Naive B cell (primary cell): Measurements from ENCODE around the gene RAP1GAP. TPM values are rescaled to one million over a fixed set of nuclear protein-coding genes. Genes with fewer than 3 reads are reported as not detected.
"Not testable (repeated sequence)": the region's sequence is repeated elsewhere in the genome, so short reads cannot be mapped to it uniquely, and the experiment has no call there.

Experiments
- ATAC-seq, 2 donors: fragments of 150-1000 bp; cut with Tn5 transposase; 2 replicates each; pipeline ENCODE4 v1.10.0; 2021; ENCODE audit warnings: low read depth in 2 of 2, mild to moderate bottlenecking in 2 of 2, moderate library complexity in 2 of 2
- DNase-seq: peaks from one replicate; pipeline ENCODE4 v3.0.0; 2022
- H3K27ac Mint-ChIP-seq, 6 donors: one replicate each; pipeline ENCODE4 v1.8.0; 2020 to 2022; ENCODE audit warnings: mild to moderate bottlenecking in 6 of 6, mixed read lengths in 6 of 6, moderate library complexity in 5 of 6, inconsistent platforms in 2 of 6
- H3K27me3 Mint-ChIP-seq, 3 donors: one replicate each; pipeline ENCODE4 v1.8.0; 2021 to 2022; ENCODE audit warnings: mixed read lengths in 3 of 3, mild to moderate bottlenecking in 1 of 3
- H3K36me3 Mint-ChIP-seq, 2 donors: one replicate each; pipeline ENCODE4 v1.8.0; 2020 to 2022; ENCODE audit warnings: mixed read lengths in 2 of 2, inconsistent platforms in 1 of 2, mild to moderate bottlenecking in 1 of 2
- H3K4me1 Mint-ChIP-seq, 3 donors: one replicate each; pipeline ENCODE4 v1.8.0; 2020 to 2022; ENCODE audit warnings: mixed read lengths in 3 of 3, inconsistent platforms in 1 of 3, mild to moderate bottlenecking in 1 of 3, moderate library complexity in 1 of 3
- H3K4me3 Mint-ChIP-seq, 8 donors: one replicate each; pipeline ENCODE4 v1.8.0; 2020 to 2022; ENCODE audit warnings: mild to moderate bottlenecking in 8 of 8, mixed read lengths in 8 of 8, moderate library complexity in 8 of 8, inconsistent platforms in 2 of 8
- H3K9me3 Mint-ChIP-seq, 7 donors: one replicate each; pipeline ENCODE4 v1.8.0; 2020 to 2022; ENCODE audit warnings: mixed read lengths in 7 of 7, mild to moderate bottlenecking in 5 of 7, inconsistent platforms in 2 of 7, moderate library complexity in 1 of 7
- polyA plus RNA-seq, 6 donors: library from polyadenylated mRNA; unstranded; fragments of 300-500 nt; fragmentation: Illumina TruSeq; gene quantifications; one replicate each; pipeline ENCODE4 v1.2.3, GENCODE V29; 2021; ENCODE audit warnings: low read depth in 6 of 6

RAP1GAP gene
- polyA plus RNA-seq, 6 donors from 2014 or later, result not detected

DNA sequence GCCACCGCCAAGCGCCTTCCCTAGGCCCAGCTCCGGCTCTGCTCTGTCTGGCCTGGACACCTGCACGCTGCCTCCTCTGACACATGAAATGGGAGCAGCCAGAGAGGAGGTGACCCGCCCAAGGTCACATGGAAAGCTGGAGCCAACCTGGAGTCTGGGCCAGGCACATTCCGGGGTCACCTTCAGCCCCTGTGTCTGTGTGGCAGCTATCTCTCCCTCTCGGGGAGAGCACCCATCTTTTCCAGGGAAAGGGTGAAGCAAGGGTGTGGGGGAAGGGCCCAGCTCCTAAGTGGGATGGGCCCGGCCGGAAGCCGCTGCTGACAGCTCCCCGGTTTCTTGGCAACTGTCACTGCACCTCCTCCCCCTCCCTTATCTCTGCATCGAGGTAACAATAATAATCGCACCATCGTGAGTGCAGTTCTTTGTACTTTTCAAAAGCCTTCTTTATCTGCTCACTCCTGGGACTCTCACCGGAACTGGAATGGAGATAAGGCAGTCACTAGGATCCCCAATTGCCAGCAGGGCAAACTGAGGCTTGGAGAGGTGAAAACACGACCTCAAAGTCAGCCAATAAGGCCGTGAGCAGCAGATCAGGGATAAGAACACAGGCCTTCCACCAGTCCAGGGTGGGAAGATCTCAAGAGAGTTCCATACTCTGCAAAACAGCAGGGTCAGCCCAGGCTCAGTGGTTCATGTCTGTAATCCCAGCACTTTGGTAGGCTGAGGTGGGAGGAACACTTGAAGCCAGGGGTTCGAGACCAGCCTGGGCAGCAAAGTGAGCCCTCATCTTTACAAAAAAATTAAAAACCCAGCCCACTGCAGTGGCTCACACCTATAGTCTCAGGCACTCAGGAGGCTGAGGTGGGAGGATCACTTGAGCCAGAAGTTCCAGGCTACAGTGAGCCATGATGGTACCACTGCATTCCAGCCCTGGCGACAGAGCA, 36.9 kb downstream of the RAP1GAP start:
- H3K27me3 Mint-ChIP-seq, result peaks cover 10 to 57% (median 57%) of the 10 kb centered on the region in 3 donors
- H3K4me3 Mint-ChIP-seq, result no peak overlapping the region
- H3K27ac Mint-ChIP-seq, result no peak overlapping the region
- no peaks in the 10 kb centered on the region for H3K9me3 Mint-ChIP-seq
- no peaks in the 10 kb centered on the region for H3K36me3 Mint-ChIP-seq
- H3K4me1 Mint-ChIP-seq, result no peaks in the 10 kb centered on the region
- DNase-seq (no peak), ATAC-seq (no peak)

DNA sequence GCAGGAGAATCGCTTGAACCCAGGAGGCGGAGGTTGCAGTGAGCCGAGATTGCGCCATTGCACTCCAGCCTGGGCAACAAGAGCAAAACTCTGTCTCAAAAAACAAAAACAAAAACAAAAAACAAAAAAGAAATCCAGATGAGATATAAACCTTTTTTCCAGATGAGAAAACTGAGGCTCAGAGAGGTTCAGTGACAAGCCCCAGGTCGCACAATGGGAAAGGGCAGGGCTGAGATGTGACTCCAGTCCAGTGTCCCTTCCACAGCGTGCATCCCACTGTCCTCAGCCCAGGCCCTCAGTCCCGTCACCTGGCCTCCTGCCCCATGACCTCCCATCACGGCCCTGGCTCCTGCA, 37.6 kb downstream of the RAP1GAP start:
- not testable (repeated sequence) for DNase-seq, H3K36me3 Mint-ChIP-seq, H3K4me1 Mint-ChIP-seq, H3K27ac Mint-ChIP-seq, H3K4me3 Mint-ChIP-seq, H3K9me3 Mint-ChIP-seq, ATAC-seq
- H3K27me3 Mint-ChIP-seq, result peaks cover 10 to 57% (median 56%) of the 10 kb centered on the region in 3 donors

DNA sequence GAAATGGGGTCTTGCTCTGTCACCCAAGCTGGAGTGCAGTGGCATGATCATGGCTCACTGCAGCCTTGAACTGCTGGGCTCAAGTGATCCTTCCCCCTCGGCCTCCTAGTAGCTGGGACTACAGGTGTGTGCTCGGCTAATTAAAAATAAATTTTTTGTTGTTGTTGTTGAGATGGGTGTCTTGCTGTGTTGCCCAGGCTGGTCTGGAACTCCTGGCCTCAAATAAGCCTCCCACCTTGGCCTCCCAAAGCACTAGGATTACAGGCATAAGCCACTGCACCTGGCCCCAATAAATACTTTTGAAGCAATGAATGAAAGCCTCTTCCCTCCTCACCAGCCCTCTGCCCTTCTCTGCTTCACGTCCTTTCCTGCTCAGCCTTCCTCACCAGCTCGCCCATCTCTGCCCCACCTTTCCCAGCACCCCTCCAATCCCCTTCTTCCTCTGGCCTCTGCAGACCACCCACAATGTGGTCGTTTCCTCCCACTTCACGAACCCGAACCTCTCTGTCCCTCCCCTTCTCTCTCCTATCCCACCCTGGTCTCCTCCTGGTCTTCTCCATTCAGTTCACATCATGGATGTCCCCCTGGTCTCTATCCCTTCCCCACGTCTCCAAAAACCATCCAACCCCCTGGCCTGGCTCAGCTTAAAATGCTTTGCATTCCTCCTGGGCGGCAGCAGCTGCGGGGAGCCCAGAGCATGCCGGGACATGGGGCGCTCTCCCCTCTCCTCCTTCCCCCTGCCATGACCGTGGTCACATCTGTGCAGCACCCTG, 38.4 kb downstream of the RAP1GAP start:
- H3K27ac Mint-ChIP-seq, result peak overlapping the region in 2 of 6 donors; percentile 42 to 72
- no peaks in the 10 kb centered on the region for H3K36me3 Mint-ChIP-seq
- no peak for ATAC-seq
- peaks cover 10 to 57% (median 57%) of the 10 kb centered on the region in 3 donors for H3K27me3 Mint-ChIP-seq
- H3K4me1 Mint-ChIP-seq, result no peaks in the 10 kb centered on the region
- H3K9me3 Mint-ChIP-seq, result no peaks in the 10 kb centered on the region
- no peak overlapping the region for H3K4me3 Mint-ChIP-seq
- DNase-seq, result no peak

DNA sequence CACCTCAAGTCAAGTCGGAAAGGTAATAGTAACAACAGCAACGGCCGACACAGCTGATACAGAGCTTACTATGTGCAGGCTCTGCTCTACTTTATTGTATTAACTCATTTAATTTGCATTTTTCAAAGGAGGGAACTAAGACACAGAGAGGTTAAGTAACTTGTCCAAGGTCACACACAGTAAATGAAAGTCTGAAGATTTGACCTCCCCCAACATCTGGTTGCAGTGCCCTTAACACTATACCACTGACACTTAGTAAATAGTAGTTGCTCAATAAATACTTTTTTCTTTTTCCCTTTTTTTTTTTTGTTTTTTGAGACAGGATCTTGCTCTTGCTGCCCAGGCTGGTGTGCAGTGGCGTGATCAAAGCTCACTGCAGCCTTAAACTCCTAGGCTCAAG, 39.2 kb downstream of the RAP1GAP start:
- Mint-ChIP-seq H3K4me3 (no peak overlapping the region), H3K27me3 (peaks cover 13 to 54% (median 53%) of the 10 kb centered on the region in 3 donors), H3K27ac (no peak overlapping the region), H3K36me3 (no peaks in the 10 kb centered on the region), H3K4me1 (no peaks in the 10 kb centered on the region), H3K9me3 (no peaks in the 10 kb centered on the region)
- ATAC-seq, result no peak
- DNase-seq, result no peak

DNA sequence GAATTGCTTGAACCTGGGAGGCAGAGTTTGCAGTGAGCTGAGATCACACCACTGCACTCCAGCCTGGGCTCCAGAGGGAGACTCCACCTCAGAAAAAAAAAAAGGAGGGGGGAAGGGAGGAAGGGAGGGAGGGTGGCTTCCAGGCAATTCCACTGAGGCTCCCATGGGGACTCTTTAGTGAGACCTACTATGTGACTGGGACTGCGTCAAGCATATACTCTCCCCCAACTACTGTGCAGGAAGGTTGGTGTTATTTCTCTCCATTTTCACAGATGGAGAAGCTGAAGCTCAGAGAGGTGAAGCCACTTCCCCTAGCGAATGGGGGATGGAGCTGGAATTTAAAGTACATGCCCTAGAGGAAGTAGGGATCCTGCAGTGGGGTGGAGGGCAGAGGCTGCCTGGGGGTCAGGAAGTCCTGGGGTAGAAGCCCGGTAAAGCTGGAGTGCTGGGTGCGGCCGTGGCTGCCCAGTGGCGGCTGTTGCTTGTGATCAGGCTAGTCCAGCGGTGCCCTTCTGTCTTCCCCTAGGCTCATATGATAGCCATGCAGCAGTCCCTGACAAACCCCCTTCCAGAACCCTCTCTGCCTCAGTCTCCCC, 40.3 kb downstream of the RAP1GAP start:
- Mint-ChIP-seq H3K27ac (peak overlapping the region in 1 of 6 donors; percentile 89), H3K4me3 (no peak overlapping the region), H3K4me1 (no peaks in the 10 kb centered on the region), H3K36me3 (no peaks in the 10 kb centered on the region), H3K9me3 (no peaks in the 10 kb centered on the region), H3K27me3 (peaks cover 15 to 60% (median 46%) of the 10 kb centered on the region in 3 donors)
- no peak for ATAC-seq
- DNase-seq, result no peak

DNA sequence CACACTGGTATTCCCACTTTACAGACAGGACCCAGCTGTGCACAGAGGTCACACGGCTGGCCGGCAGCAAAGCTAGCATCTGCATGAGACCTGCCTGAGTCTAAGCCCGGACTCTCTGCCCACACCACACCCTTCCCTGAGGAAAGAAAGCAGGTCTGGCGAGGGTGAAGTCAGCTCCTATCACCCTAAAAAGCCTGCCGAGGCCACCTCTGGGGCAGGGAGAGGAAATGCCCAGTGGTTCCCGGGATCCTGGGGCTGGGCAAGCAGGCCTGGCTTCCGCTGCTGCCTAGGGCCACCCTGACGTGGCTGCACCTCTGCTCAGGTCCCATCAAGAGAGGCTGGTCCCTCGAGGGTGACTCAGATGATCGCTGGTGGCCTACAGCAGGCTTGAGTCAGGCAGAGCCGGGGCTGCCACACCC, 42.2 kb downstream of the RAP1GAP start:
- Mint-ChIP-seq H3K27ac (peak overlapping the region in 1 of 6 donors; percentile 84), H3K4me1 (peaks cover 3 to 4% (median 4%) of the 10 kb centered on the region in 3 donors), H3K4me3 (no peak overlapping the region), H3K9me3 (no peaks in the 10 kb centered on the region), H3K27me3 (peaks cover 26 to 59% (median 46%) of the 10 kb centered on the region in 3 donors), H3K36me3 (no peaks in the 10 kb centered on the region)
- ATAC-seq (no peak), DNase-seq (no peak)

DNA sequence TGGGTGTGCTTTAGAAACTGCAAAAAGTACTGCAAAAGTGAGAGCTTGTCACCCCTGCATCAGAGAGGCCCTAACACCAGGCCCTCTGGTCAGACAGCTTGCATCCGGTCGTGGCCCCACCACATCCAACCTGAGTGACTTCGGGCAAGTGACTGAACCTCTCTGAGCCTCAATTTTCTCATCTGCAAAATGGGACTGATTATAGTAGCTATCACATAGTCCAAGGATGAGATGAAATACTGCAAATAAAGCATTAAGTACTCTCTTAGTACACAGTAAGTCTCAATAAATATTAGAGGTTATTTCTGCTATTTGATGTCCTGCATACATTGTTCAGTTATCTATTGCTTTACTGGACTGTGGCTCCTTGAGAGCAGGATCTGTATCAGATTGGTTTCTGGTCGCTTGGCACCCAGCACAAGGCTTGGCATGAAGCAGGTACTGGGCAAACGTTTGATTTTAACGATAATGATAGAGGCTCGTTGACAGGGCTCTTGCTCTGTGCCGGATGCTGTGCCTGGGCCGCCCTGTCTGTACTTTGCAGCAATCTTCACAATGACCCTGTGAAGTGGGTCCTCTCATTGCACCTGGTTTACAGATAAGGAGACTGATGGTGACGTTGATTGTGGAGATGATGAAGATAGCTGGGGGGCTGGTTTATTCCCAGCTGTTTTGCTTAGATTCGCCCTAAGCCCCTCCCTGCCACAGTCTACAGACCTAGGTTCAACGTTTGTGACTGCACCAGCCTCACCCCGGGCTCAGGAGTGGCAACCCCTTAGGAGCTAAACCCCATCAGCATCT, 43.6 kb downstream of the RAP1GAP start:
- Mint-ChIP-seq H3K36me3 (no peaks in the 10 kb centered on the region), H3K4me3 (no peak overlapping the region), H3K27ac (no peak overlapping the region), H3K4me1 (peaks cover 4 to 10% (median 6%) of the 10 kb centered on the region in 3 donors), H3K9me3 (no peaks in the 10 kb centered on the region), H3K27me3 (peaks cover 38 to 59% (median 48%) of the 10 kb centered on the region in 3 donors)
- ATAC-seq (no peak), DNase-seq (no peak)

DNA sequence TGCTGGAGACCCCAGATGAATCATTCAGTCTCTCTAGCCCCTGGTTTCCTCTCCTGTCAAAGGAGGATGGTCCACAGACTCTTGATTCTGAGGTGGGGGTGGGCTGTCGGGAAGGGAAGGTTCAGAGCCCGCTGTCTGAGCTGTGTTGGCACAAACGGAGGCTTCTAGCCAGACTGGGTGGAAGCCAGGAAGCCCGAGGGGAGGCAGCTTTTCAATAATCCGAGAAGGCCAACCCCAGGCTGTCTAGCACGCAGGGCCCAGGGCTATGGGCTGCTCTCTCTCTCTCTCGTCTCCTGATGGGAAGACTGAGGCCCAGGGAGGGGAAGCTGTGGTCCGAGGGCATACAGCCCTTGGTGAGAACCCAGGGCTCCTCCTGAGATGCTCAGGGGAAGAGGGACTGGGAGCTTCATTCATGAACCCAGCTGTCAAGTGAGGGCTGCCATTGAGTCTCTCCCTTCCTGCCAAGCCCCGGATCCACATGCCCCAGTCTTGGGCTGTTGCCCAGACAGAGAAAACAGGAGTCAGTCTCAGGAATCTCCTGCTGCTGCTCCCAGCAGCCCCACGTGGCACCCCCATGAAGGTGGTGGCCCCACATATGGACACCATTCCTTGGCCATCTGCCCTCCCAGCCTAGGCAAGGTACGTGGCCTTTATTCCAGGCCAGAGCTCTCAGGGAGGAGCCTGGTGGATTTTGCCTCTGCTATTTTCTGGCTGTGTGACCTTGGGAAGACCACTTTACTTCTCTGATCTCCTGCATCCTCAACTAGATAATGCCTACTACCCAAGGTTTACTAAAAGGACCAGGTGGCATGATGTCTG, 44.4 kb downstream of the RAP1GAP start:
- Mint-ChIP-seq H3K27ac (no peak overlapping the region), H3K36me3 (no peaks in the 10 kb centered on the region), H3K9me3 (no peaks in the 10 kb centered on the region), H3K27me3 (peaks cover 35 to 57% (median 52%) of the 10 kb centered on the region in 3 donors), H3K4me1 (peaks cover 4 to 10% (median 6%) of the 10 kb centered on the region in 3 donors), H3K4me3 (no peak overlapping the region)
- DNase-seq (no peak), ATAC-seq (no peak)

DNA sequence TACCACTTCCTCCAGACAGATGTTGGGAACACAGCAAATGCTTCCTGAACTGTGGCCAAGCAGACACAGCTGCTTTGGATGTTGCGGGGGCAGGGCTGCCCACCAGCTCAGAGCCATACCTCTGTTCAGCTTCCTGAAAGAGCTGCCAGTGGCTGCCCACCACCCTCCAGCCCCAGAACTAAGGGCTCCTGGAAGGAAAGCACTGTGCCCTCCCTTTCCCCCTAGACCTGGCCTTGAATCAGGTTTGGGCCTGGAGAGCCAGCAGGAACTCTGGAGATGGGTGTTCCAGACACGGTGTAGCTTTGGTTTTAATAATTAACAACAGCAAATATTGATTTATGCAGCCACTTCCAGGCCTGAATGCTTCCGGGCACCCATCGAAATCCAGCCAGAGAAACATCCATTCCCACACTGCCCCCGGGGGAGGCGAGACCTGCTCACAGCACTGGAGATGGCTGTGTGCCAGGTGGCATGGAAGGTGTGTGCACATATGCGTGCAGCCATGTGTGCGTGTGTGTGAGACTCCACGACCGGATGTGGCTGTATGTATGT, 45.7 kb downstream of the RAP1GAP start:
- H3K4me3 Mint-ChIP-seq, result peak overlapping the region in 3 of 8 donors; percentile 45 to 86 (median 67)

DNA sequence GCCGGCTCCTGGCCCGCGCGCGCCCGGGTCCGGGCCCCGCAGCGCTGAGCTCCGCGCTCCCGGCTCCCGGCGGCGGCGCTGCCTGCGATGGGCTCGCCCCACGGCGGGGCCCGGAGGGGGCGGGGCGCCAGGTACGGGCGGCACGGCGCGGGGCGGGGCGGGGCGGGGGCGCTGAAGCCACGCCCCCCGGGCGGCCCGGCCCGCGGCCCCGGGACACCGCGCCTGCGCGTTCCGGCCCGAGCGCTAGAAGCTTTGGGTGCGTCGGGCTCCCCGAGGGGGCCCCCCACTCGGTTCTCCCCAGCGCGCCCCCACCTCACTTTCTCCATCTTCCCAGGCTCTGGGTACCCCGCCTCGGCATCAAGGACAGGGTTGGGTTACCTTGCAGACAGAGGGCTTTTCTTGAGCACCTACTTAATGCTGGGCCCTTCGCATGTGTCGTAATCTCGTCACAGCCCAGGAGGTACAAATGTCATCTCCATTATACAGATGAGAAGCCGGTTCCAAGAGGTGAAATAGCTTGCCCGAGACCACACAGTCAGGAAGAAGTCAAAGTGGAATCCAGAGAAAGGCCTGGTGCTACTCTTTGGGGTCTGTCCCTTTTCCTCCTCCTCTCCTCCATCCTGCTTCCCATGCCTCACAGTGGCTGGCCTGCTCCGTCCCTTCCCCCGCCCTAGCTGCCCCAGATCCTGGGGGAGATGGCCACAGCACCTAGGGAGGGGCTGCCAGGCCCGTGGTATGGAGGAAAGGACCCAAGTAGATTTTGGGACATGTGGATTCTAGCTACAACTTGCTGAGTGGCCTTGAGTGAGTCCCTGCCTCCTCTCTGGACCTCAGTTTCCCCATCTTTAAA, 46.5 kb downstream of the RAP1GAP start:
- H3K27ac Mint-ChIP-seq, result no peak overlapping the region

More for the DNA sequence above, 45.7 kb downstream of the RAP1GAP start:
- ATAC-seq (no peak), DNase-seq (no peak)
- Mint-ChIP-seq H3K27ac (no peak overlapping the region), H3K9me3 (no peaks in the 10 kb centered on the region), H3K4me1 (peaks cover 4 to 10% (median 6%) of the 10 kb centered on the region in 3 donors), H3K36me3 (no peaks in the 10 kb centered on the region), H3K27me3 (peaks cover 35 to 63% (median 57%) of the 10 kb centered on the region in 3 donors)

DNA sequence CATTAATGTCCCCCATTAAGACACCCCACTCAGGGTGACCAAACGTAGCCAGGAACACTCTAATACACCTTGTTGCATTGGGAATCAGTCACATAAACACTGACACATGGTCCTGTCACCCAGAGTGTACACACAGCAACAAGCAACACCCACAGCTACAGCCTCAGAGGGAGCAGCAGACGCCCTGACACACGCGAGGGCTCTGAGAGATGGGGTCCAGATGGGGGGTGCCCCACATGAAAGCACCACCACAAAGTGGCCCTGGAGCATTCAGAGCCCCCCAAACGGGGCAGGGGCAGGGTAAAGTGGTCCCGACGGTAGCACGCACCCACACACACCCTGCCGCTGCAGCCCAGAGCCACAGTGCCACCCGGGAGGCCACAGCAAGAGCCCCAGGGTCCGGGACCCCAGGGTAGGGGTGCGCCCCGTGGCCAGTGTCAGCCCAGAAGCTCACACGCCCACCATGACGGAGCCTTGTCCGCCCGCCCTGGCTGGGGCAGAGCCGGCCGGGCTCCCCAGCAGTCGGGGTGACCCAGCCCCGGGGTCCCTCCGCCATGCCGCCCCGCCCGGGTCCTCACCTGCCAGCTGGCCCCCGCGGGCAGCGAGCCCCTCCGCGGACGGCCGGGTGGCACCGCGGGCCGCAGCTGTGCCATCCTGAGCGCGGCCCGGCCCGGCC, 47.3 kb downstream of the RAP1GAP start:
- Mint-ChIP-seq H3K4me3 (peak overlapping the region in 7 of 8 donors; percentile 31 to 83 (median 68)), H3K36me3 (no peaks in the 10 kb centered on the region), H3K27me3 (peaks cover 38 to 67% (median 60%) of the 10 kb centered on the region in 3 donors), H3K4me1 (peaks cover 4 to 10% (median 6%) of the 10 kb centered on the region in 3 donors), H3K9me3 (no peaks in the 10 kb centered on the region), H3K27ac (no peak overlapping the region)
- DNase-seq (no peak), ATAC-seq (no peak)

More for the DNA sequence above, 46.5 kb downstream of the RAP1GAP start:
- Mint-ChIP-seq H3K4me1 (peaks cover 4 to 10% (median 6%) of the 10 kb centered on the region in 3 donors), H3K36me3 (no peaks in the 10 kb centered on the region), H3K4me3 (peak overlapping the region in 6 of 8 donors; percentile 67 to 87 (median 77)), H3K9me3 (no peaks in the 10 kb centered on the region), H3K27me3 (peaks cover 38 to 67% (median 60%) of the 10 kb centered on the region in 3 donors)
- DNase-seq (no peak), ATAC-seq (peak; percentile 52 to 58)
